Gastrocnemius medialis (tissue), 4 donors: ENCODE results near the gene NEURL2. TPM values are rescaled to one million over a fixed set of nuclear protein-coding genes. Genes with fewer than 3 reads are reported as not detected.
"Not testable (repeated sequence)": the region's sequence is repeated elsewhere in the genome, so short reads cannot be mapped to it uniquely, and the experiment has no call there.

Experiments
- ATAC-seq, 2 donors: fragments of 150-250 bp; one replicate each; pipeline ENCODE4 v1.9.1; 2016
- DNase-seq, 2 donors: peaks; one replicate each; pipeline ENCODE4 v3.0.0-alpha.2; 2019
- H3K27ac ChIP-seq, 4 donors: fragments of 200-600 bp; sonication (generic); 1 replicate in 1 of 4; 2 replicates in 3 of 4; pipeline ENCODE4 v1.5.1; 2016 to 2018; ENCODE audit warnings: mild to moderate bottlenecking in 2 of 4, moderate library complexity in 1 of 4
- H3K27me3 ChIP-seq, 3 donors: fragments of 200-600 bp; sonication (generic) in 2 of 3; 1 replicate in 1 of 3; 2 replicates in 2 of 3; pipeline versions ENCODE4 v1.5.1 to v1.6.0; 2016 to 2019; ENCODE audit warnings: mild to moderate bottlenecking in 1 of 3, moderate library complexity in 1 of 3
- H3K36me3 ChIP-seq, 2 donors: fragments of 200-600 bp; sonication (generic) in 1 of 2; one replicate each; pipeline ENCODE4 v1.5.1; 2017 to 2018
- H3K4me1 ChIP-seq, 2 donors: fragments of 200-600 bp; sonication (generic) in 1 of 2; one replicate each; pipeline ENCODE4 v1.5.1; 2016 to 2017; ENCODE audit warnings: mild to moderate bottlenecking in 2 of 2
- H3K4me3 ChIP-seq, 4 donors: fragments of 200-600 bp; sonication (generic) in 3 of 4; 1 replicate in 1 of 4; 2 replicates in 3 of 4; pipeline ENCODE4 v1.5.1; 2016 to 2019; ENCODE audit warnings: mild to moderate bottlenecking in 2 of 4
- H3K9me3 ChIP-seq, 3 donors: fragments of 200-600 bp; sonication (generic) in 2 of 3; 1 replicate in 1 of 3; 2 replicates in 2 of 3; pipeline ENCODE4 v1.5.1; 2016 to 2019
- CTCF ChIP-seq, 5 experiments: fragments of 450-650 bp in 3 of 5; fragments of 200-600 bp in 2 of 5; sonication (generic) in 2 of 5; IDR thresholded peaks in 4 of 5; conservative IDR thresholded peaks in 1 of 5; 1 replicate in 4 of 5; 2 replicates in 1 of 5; pipeline ENCODE4 v1.5.1; 2016 to 2019; ENCODE audit warnings: antibody characterized with exemption in 5 of 5, mild to moderate bottlenecking in 3 of 5, moderate library complexity in 3 of 5
- POLR2A ChIP-seq, 2 donors: fragments of 450-650 bp; IDR thresholded peaks; one replicate each; pipeline ENCODE4 v1.6.1; 2017; ENCODE audit warnings: antibody characterized with exemption in 2 of 2, mild to moderate bottlenecking in 2 of 2, moderate library complexity in 2 of 2
- in situ Hi-C, 4 donors: fragments of 200-750 bp; cut with MboI; loops; one replicate each; pipeline versions ENCODE4 v1.15.0 to v1.8.0; 2017; ENCODE audit warnings: low sequenced_read_pairs in 4 of 4
- intact Hi-C: fragments of 100-400 bp; cut with DNase I; formaldehyde crosslinking; loops from one replicate; pipeline ENCODE4 v1.15.1; 2023; ENCODE audit warnings: low total_unique reads
- total RNA-seq, 4 donors: library from RNA; depleted of rRNA; stranded (reverse); fragments of >200 nt; gene quantifications; one replicate each; pipeline versions ENCODE4 v1.1.0 to v1.2.3, GENCODE V29; 2016

Gene NEURL2
- total RNA-seq, 4 donors from 2014 or later = 4.9 to 24.1 (median 10.2) TPM

GRCh38 chr20:45905505-45906079 lies 14.6 kb upstream of the NEURL2 start:
- Histone ChIP-seq H3K27ac (no peak overlapping the region), H3K4me1 (no peaks in the 10 kb centered on the region), H3K27me3 (no peaks in the 10 kb centered on the region), H3K4me3 (no peak overlapping the region), H3K9me3 (no peaks in the 10 kb centered on the region), H3K36me3 (no peaks in the 10 kb centered on the region)
- in situ Hi-C loops = no loop called here
- DNase-seq (no peak), ATAC-seq (no peak)
- intact Hi-C loops = no loop called here
- no peak for TF ChIP-seq POLR2A (IDR thresholded peaks at IDR 0.05)
- TF ChIP-seq CTCF (IDR thresholded peaks at IDR 0.05 in 4 of 5, conservative IDR thresholded peaks at IDR 0.05 in 1 of 5) = no peak

- H3K9me3 ChIP-seq = no peaks in the 10 kb centered on the region
- H3K4me3 ChIP-seq = no peak overlapping the region
- intact Hi-C loops = no loop called here
- TF ChIP-seq POLR2A (IDR thresholded peaks at IDR 0.05) = no peak
- no peak for TF ChIP-seq CTCF (IDR thresholded peaks at IDR 0.05 in 4 of 5, conservative IDR thresholded peaks at IDR 0.05 in 1 of 5)
- no peak overlapping the region for H3K27ac ChIP-seq
- DNase-seq (no peak), ATAC-seq (no peak)
- in situ Hi-C loops = no loop called here
- H3K36me3 ChIP-seq = peaks cover 0 to under 1% of the 10 kb centered on the region in 2 donors
- no peaks in the 10 kb centered on the region for H3K4me1 ChIP-seq
- no peaks in the 10 kb centered on the region for H3K27me3 ChIP-seq
Observed at GRCh38 chr20:45904583-45905504, 13.8 kb upstream of the NEURL2 start.

- no peaks in the 10 kb centered on the region for H3K9me3 ChIP-seq
- no peaks in the 10 kb centered on the region for H3K27me3 ChIP-seq
- TF ChIP-seq POLR2A (IDR thresholded peaks at IDR 0.05) (no peak), CTCF (IDR thresholded peaks at IDR 0.05 in 4 of 5, conservative IDR thresholded peaks at IDR 0.05 in 1 of 5) (no peak)
- intact Hi-C loops (no loop called here), in situ Hi-C loops (no loop called here)
- H3K27ac ChIP-seq = no peak overlapping the region
- H3K4me1 ChIP-seq = no peaks in the 10 kb centered on the region
- peaks cover 0 to 26% of the 10 kb centered on the region in 2 donors for H3K36me3 ChIP-seq
- DNase-seq (no peak), ATAC-seq (no peak)
- no peak overlapping the region for H3K4me3 ChIP-seq
Observed at GRCh38 chr20:45902199-45902701, 11.2 kb upstream of the NEURL2 start.

- H3K4me3 ChIP-seq, H3K27me3 ChIP-seq, ATAC-seq, intact Hi-C loops, H3K4me1 ChIP-seq, H3K27ac ChIP-seq, in situ Hi-C loops, DNase-seq, H3K9me3 ChIP-seq: not testable (repeated sequence)
- peaks cover 0 to 35% of the 10 kb centered on the region in 2 donors for H3K36me3 ChIP-seq
Observed at GRCh38 chr20:45901332-45901731, 10.3 kb upstream of the NEURL2 start.
